D721Med (cell line): Measurements from ENCODE around the gene RASA2.

Source experiments
- DNase-seq: peaks from one replicate; pipeline ENCODE4 v3.0.0; 2011; ENCODE audit warnings: low spot score; ENCODE audit not compliant: insufficient read length
- FAIRE-seq: peaks from 2 replicates; lab custom pipeline; 2011; peaks lifted over from hg19 to GRCh38; lab: Jason Lieb, UNC
- TF ChIP-seq, protein P1 (sequence below): IDR thresholded peaks from 2 replicates; pipeline ENCODE4 v1.5.1; 2012; ENCODE audit warnings: mild to moderate bottlenecking, control low read depth; ENCODE audit not compliant: insufficient read depth; ENCODE audit errors: missing control alignments

RASA2 gene

DNA sequence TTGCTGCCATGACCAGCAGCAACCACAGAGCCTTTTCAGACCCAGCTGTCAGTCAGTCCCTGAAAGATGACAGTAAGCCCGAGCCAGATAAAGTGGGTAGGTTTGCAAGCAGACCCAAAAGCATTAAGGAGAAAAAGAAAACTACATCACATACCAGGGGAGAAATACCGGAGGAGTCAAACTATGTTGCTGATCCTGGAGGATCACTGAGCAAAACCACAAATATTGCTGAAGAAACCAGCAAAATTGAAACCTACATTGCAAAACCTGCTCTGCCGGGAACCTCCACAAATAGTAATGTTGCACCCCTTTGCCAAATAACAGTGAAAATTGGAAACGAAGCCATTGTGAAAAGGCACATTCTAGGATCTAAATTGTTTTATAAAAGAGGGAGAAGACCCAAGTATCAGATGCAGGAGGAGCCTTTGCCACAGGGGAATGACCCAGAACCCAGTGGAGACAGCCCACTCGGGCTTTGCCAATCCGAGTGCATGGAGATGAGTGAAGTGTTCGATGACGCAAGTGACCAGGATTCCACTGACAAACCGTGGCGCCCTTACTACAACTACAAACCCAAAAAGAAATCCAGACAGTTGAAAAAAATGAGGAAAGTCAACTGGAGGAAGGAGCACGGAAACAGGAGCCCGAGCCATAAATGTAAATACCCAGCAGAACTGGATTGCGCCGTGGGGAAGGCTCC, 42.1 kb upstream of the RASA2 start:
- FAIRE-seq: no peak
- TF ChIP-seq, protein P1, sequence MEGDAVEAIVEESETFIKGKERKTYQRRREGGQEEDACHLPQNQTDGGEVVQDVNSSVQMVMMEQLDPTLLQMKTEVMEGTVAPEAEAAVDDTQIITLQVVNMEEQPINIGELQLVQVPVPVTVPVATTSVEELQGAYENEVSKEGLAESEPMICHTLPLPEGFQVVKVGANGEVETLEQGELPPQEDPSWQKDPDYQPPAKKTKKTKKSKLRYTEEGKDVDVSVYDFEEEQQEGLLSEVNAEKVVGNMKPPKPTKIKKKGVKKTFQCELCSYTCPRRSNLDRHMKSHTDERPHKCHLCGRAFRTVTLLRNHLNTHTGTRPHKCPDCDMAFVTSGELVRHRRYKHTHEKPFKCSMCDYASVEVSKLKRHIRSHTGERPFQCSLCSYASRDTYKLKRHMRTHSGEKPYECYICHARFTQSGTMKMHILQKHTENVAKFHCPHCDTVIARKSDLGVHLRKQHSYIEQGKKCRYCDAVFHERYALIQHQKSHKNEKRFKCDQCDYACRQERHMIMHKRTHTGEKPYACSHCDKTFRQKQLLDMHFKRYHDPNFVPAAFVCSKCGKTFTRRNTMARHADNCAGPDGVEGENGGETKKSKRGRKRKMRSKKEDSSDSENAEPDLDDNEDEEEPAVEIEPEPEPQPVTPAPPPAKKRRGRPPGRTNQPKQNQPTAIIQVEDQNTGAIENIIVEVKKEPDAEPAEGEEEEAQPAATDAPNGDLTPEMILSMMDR: no peak
- no peak for DNase-seq

DNA sequence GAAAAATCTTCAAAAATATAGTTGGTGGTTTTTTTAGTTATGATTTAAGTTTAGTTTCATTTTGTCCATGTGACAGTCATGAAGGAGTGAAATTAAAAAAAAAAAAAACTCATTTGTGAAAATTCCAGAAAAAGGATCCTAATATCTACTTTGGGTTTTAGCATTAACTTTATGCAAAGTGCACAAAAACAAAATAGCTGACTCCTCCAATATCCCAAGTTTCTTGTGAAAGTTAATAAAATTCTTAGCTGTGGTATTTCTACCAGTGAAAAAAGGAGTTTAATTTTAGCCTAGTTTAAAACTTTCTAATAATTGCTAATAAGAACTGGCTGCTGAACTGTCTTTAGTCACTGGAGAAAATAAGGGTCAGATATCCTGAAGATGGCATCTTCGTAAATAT, 40.8 kb upstream of the RASA2 start:
- DNase-seq: no peak
- TF ChIP-seq, protein P1: no peak
- FAIRE-seq: no peak

DNA sequence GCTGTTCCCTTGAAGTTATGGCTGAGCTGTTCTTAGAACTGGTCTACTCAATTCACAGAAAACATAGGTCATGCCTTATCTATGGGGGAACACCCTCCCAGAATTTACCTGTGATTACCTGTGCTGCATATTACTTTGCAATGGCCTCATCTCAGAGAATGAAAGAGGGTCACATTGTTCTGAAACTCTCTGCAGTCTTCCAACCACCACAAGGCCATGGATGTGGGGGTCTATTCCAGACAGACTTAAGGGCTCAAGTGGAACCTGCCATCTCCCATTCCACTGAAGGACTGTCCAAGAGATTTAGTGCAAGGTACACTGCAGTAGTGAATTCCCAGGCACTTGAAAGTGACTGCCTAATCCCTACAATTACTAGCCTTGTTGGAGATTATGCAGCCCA, 40.1 kb upstream of the RASA2 start:
- no peak for FAIRE-seq
- TF ChIP-seq, protein P1: no peak
- DNase-seq: no peak

DNA sequence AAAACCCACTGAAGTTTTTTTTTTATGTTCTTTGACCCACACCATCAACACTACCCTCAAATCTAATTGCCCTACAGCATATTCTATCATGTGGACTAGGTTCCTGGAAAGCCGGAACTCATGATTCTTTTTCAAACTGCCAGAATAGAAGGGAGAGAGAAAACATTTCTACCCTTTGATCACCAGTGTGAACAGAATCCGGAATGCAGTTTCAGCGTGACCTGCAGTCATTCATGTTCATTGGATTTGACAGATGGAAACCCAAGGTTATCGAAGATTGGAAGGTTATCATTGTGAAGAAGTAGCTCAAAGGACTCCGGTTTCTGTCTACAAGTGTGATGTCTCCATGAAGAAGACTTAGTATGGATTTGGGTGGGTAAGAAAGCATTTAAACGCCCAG, 39.4 kb upstream of the RASA2 start:
- DNase-seq (no peak), FAIRE-seq (no peak)
- TF ChIP-seq, protein P1: no peak

DNA sequence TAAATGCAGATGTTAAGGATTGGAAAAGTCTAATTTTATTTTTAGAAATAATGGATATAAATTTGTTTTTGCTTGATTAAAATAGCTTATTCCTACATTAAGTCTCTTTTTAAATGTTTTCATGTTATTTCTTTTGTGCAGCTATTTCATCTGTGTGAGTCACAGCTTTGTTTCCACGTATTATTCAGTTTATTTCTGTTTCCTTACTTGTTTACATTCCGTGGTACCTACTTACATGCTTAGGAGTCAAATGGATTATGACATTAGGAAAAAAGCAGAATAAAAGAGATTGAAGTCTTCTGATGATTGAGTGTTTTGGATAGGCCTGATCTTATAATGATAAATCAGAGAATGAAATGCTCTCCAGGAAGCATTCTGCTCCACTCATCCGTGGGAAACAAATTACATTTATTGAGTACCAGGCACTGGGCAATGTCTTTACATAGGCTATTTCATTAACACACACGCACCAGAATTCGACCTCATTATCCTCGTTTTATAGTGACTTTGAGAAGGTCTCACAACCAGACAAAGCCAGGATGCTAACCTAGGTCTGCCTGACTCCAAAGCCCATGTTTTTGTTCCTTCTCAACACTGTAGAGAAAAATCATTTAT, 38.1 kb upstream of the RASA2 start:
- FAIRE-seq (no peak), DNase-seq (no peak)
- TF ChIP-seq, protein P1: no peak

DNA sequence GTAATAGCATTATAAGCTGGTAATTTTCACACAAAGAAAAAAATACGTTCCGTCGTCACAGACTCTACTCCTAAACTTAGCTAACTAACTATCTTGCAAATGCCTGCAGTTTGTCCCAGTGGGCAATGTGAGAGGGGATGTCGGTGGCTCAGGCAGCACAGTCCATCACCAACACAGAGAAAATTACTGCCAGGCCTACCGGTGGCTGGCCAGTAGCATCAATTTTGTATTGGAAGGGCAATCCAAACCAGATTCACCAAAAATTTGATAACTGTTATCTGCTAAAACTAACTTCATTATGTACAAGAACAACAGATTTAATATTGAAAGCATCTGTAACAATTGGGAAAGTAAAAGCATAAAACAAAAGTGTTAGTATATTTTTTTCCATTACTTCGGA, 37.4 kb upstream of the RASA2 start:
- FAIRE-seq (no peak), DNase-seq (no peak)
- TF ChIP-seq, protein P1: no peak

DNA sequence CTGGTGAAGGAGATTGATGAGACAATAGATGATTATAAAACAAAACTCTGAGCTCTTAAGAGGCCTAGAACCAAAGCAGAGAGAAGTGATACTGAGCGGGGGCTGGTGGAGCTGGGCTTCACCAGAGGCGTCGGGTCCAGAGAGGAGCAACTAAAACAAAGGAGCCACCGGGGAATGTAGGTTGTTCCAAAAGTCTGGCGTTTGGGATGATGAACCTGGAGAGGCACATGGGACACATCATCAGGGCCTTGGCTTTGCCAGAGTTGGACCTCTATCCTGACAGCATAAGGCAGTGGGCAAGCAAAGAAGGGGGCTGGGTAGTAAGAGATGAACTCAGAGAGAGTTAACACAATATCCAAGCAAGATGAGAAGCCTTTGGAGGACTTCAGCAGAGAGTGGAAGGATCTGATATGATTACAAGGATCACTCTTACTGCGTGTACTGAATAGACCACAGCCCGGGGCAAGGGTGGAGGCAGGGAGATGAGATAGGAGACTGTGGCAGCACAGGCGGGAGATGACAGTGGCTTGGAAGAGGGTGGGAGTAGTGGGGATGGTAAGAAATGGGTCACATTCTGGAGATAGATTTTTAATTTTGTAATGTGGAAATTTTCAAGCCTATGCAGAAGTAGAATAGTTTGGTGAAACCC, 36.0 kb upstream of the RASA2 start:
- FAIRE-seq (no peak), DNase-seq (no peak)
- TF ChIP-seq, protein P1: no peak
